ENCODE results near the gene SNX18. TPM values are rescaled to one million over a fixed set of nuclear protein-coding genes. Genes with fewer than 3 reads are reported as not detected.

The SNX18 gene
- total and polyA plus RNA-seq, 8 donors = 15.3 to 39.2 (median 20.0) TPM

GRCh38 chr5:54538156-54538555 is 20.6 kb downstream of the SNX18 start:
- no peaks in the 10 kb centered on the region for H3K36me3 ChIP-seq
- H3K4me1 ChIP-seq = peaks cover 21 to 46% of the 10 kb centered on the region in 2 donors
- intact Hi-C loops (cut with DNase I) = no loop called here
- no peaks in the 10 kb centered on the region for H3K9me3 ChIP-seq
- ATAC-seq (no peak), DNase-seq (no peak)
- no peak for TF ChIP-seq CTCF (IDR thresholded peaks at IDR 0.05)
- H3K27me3 ChIP-seq = no peaks in the 10 kb centered on the region
- H3K27ac ChIP-seq = peak overlapping the region in 1 of 2 donors; percentile 18
- H3K4me3 ChIP-seq = no peak overlapping the region

GRCh38 chr5:54539001-54539400 is 21.4 kb downstream of the SNX18 start:
- no peak for TF ChIP-seq CTCF (IDR thresholded peaks at IDR 0.05)
- no peaks in the 10 kb centered on the region for H3K9me3 ChIP-seq
- no peaks in the 10 kb centered on the region for H3K36me3 ChIP-seq
- no peak for ATAC-seq
- peaks cover 12 to 38% of the 10 kb centered on the region in 2 donors for H3K4me1 ChIP-seq
- intact Hi-C loops (cut with DNase I) = no loop called here
- no peak for DNase-seq
- H3K27ac ChIP-seq = no peak overlapping the region
- H3K4me3 ChIP-seq = no peak overlapping the region
- no peaks in the 10 kb centered on the region for H3K27me3 ChIP-seq

- no peaks in the 10 kb centered on the region for H3K9me3 ChIP-seq
- ATAC-seq = no peak
- peaks cover 4 to 29% of the 10 kb centered on the region in 2 donors for H3K4me1 ChIP-seq
- intact Hi-C loops (cut with DNase I) = no loop called here
- no peak overlapping the region for H3K4me3 ChIP-seq
- H3K36me3 ChIP-seq = no peaks in the 10 kb centered on the region
- no peak overlapping the region for H3K27ac ChIP-seq
- no peaks in the 10 kb centered on the region for H3K27me3 ChIP-seq
- no peak for DNase-seq
- TF ChIP-seq CTCF (IDR thresholded peaks at IDR 0.05) = no peak
These were observed 22.7 kb downstream of the SNX18 start for GRCh38 chr5:54540286-54540685.

- no peak for DNase-seq
- no peaks in the 10 kb centered on the region for H3K27me3 ChIP-seq
- no peak overlapping the region for H3K27ac ChIP-seq
- TF ChIP-seq CTCF (IDR thresholded peaks at IDR 0.05) = no peak
- H3K4me1 ChIP-seq = peaks cover 4 to 24% of the 10 kb centered on the region in 2 donors
- H3K9me3 ChIP-seq = no peaks in the 10 kb centered on the region
- no peaks in the 10 kb centered on the region for H3K36me3 ChIP-seq
- H3K4me3 ChIP-seq = no peak overlapping the region
- peak; percentile 43 for ATAC-seq
- intact Hi-C loops (cut with DNase I) = no loop called here
These were observed 24.5 kb downstream of the SNX18 start for GRCh38 chr5:54541823-54542783.

- Histone ChIP-seq H3K4me3 (no peak overlapping the region), H3K27ac (no peak overlapping the region), H3K27me3 (no peaks in the 10 kb centered on the region), H3K36me3 (no peaks in the 10 kb centered on the region), H3K9me3 (no peaks in the 10 kb centered on the region), H3K4me1 (peaks cover 9 to 16% of the 10 kb centered on the region in 2 donors)
- intact Hi-C loops (cut with DNase I) = no loop called here
- DNase-seq (no peak), ATAC-seq (no peak)
- TF ChIP-seq CTCF (IDR thresholded peaks at IDR 0.05) = no peak
These were observed 26.5 kb downstream of the SNX18 start for GRCh38 chr5:54544044-54544443.

Measured in left lung (tissue), 10 donors.